HPDE6-E6E7 (cell line): ENCODE results near the gene BCAP31.
"Not testable (repeated sequence)": the region's sequence is repeated elsewhere in the genome, so short reads cannot be mapped to it uniquely, and the experiment has no call there.

ENCODE experiments used
- DNase-seq: peaks from one replicate; pipeline ENCODE4 v3.0.0; 2011; ENCODE audit warnings: missing footprints; ENCODE audit errors: extremely low spot score

The BCAP31 gene

DNA sequence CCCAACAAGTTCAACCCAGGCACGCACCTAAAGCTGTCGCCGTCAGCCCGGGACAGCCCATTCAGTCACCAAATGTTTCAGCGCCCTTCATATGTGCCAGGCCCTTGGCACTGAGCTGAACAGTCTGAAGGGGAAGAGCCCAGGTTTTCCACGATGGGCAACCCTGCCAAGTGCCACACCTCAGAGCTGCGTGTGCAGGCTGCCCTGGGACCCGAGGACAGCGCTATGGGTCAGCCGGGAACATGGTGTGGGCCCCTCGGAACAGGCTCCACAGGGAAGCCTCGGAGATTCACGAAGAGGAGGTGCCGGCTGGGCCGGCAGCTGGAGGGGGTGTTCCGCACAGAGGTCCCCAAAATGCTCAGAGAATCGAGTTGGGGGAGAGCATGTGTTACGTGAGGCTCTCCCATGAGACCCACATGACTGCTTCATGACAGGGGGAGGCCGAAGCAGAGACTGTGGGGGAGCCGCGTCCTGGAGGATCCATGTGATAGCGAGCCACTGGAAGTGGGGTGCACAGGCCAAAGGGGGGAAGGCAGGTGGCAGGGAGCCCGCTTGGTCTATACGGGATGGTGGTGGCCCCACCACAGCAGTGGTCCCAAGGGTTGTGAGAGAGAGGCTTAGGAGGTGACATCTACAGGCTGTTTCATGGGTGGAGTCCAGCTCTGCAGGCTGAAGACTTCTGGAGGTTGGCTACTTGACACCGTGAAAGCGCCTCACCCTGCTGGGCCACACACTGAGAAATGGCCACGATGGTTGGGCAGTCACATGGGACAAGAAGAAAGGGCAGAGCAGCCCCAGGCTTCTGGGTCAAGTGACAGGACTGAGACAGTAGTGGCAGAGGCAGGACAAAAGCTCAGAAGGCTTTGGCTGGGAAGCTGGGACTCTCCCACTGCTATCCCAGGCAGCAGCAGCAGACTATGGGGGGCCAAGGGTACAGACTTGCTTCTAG is 14.2 kb downstream of the BCAP31 start:
- DNase-seq: no peak

DNA sequence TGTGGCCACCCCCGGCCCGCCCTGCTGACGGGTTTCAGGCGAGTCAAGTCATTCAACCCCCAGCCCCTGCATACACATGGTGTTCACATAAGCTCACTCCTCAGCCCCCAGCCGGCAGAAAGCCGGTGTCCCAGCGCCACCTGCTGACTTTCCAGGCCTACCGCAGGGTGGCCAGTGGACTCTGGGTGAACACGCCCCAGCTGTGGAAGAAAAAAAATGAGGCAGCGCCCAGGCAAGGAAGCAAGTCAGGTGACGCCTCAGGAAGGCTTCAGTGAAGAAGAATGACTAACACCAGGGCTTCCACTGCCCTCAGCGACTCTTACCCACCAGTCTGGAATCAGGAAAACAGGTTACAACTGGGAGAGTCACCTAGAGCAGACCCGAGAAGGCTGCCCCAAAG is 15.8 kb downstream of the BCAP31 start:
- DNase-seq: peak; percentile 92

DNA sequence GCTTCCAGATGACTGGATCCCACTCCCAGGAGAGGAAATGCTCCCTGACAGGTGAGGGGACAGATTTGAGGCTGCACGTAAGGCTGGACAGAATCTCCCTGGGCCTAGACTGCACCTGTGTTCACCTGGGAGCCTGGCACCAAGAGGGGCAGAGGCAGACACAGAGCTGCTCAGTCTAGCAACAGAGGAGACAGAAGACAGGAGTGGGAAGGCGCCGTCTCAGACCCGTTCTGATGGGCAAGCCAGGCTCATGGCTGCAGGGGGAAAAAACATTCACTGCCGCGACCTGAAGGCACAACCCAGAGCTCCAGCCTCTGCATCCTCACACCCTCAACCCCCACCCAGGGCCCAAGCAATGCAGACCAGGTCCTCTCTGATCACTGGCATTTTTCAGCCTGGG is 16.8 kb downstream of the BCAP31 start:
- no peak for DNase-seq

DNA sequence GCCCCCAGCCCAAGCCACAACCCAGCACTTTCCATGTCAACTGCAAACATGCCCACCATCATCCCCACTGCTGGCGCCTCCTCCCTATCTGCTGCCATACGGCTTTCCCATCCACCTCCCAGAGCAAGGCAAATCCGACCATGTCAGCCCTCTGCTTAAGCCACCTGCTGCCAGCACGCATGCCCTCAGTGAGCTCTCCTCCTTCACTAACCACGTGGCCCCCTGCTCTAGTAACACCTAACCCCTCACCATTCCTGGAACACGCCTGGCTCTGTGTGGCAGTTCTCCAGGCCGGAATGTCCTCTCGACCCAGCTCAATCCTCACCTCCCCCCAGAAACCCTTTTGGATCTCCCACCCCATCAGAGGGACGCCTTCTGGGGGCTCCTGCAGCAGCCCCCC is 17.4 kb downstream of the BCAP31 start:
- DNase-seq: no peak

DNA sequence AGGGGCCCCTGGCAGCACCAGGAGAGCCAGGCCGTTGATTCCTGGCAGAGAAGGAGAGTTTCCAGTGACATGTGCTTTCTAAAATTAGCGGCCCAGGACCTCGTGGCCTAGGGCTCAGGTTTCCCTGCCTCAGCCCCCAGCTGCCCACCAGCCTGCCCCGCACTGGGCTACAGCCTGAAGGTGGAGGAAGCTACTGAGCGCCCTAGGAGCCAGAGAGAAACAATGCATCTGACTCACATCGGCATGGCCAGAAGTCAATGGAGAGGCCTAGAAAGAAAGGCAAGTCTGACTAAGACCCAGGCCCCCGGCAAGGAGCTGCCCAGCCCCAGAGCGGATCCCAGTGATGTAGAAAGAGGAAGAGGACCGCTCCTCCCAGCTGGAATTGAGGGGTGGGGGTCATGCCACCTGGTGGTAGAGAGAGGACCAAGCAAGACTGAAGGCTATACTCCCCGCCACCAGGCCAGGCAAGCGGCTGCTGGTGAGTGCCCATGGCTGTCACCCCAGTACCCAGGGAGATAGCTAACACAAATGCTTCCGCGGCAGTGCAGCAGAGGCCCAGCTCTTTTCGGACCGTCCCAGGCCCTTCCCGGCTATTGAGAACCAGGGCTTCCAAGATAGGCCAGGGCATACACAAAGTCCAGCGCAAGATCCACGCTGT is 18.7 kb downstream of the BCAP31 start:
- peak; percentile 45 for DNase-seq

DNA sequence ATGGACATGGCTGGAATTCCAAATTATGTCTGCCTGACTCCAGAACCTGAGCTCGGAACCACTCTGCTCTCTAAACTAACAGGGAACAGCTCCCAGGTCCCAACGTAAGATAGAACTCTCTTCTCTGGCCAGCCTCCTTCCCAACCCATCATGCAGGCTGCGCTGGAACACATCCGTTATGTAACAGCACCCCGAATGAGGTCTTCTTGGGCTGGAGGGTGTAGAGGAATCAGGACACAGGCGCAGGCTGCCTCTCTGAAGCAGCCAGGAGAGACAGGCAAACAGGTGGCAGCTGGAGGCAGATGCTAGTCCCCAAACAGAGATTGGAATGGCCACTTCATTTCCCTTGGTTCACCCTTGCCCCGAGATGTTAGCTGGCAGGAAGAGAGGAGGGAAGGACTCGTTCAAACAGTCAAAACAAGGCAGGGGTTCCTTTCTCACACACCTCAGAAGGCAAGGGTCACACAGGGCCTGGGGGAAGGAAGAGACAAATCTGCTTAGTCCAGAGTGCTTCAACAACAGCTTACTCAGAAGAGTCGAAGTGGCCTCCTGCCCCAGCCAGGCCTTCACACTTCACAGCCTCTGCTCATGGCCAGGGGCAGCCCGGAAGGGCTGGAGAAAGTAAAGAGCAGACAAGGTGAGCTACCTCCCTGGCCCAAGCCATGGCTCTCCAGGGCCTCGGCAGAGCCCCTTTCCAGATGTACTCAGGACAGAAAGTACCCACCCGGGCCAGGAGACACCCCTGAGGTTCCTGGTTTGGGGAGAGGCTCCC is 19.4 kb downstream of the BCAP31 start:
- not testable (repeated sequence) for DNase-seq

DNA sequence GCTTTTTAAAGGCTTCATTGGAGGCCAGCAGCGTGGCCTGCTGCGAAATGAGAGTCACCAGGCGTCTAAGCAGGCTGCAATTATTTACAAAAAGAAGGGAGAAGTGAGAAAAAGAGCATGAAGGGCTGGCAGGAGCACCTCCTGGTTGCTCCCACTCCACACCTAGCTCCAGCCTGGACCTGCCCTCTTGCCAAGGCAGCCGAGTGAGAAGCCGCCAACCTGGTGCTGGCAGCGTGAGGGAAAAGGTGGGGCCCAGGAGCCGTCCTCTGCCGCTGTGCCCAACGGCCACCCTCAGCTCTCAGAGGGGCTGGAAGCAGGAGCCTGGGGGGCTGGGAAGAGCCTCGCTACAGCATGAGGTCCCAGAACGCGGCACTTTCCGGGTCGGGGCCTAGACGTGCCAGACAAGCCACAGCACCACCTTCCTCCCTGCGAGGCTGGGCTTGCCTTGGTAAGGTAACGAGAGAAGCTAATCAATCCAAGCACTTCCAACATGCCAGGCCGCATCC is 20.1 kb downstream of the BCAP31 start:
- DNase-seq: no peak

DNA sequence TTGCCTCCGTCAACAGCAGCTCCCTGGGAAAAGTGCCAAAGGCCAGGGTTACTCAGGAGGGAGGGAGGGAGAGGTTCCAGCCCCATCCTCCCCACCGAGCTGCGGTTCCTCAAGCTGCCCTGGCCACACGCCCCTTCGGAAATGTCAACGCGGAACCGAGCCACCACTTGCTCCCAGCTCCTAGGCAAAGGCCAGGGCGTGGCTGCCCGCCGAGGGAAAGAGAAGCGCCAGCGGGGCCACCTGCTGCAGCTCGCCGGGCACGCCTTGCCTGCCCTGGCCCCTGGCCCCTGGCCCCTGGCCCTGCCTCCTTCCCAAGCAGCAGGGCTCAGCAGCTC is 21.2 kb downstream of the BCAP31 start:
- no peak for DNase-seq

DNA sequence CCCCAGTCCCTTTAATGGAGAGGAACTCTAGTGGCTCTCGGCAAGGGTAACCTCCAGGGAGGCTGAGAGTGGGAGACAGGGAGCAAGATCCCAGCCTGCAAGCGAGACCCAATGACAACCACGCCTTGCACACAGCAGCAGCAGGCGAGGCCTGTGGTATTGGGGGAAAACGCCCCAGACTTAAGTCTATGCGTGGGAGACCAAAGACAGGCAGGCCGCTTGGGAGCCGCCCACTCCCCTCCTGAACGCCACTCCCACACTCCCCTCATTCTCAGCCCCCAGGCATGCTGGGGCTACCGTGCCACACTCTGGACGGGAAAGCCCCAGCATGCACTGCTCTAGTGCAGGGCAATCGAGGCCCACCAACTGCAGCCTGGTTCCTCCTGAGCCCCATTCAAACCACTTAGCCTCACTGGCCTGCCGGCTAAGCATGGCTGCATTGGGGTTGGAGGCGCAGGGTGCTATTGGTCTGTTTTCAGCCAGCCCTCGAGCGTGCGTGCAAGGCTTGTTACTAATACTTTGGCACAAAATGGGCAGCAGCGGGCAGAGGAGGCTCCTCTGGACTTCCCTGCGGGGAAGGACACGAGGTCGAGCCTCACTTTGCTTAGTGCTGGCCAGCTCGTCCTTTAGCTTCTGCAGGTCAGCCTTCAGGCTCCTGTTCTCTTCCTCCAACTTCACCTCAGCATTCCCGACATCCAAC is 21.7 kb downstream of the BCAP31 start:
- no peak for DNase-seq

DNA sequence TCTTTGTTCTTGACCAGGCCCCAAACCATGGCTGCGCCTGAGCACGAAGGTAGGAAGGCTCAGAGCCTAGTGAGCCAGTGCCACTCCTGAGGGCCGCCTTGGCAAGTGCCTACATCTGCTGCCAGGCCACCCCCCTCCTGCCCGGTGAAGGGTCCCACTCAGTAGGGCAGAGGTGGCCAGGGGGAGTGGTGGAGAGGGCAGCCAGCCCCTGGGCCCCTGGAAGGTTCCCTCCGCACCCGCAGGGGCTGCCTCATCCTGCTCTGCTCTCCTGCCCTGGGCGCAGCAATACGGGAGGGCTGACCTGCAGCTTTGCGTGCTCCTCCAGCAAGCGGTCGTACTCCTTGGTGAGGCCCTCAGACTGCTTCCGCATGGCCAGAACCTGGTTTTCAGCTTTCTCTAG is 22.5 kb downstream of the BCAP31 start:
- no peak for DNase-seq

DNA sequence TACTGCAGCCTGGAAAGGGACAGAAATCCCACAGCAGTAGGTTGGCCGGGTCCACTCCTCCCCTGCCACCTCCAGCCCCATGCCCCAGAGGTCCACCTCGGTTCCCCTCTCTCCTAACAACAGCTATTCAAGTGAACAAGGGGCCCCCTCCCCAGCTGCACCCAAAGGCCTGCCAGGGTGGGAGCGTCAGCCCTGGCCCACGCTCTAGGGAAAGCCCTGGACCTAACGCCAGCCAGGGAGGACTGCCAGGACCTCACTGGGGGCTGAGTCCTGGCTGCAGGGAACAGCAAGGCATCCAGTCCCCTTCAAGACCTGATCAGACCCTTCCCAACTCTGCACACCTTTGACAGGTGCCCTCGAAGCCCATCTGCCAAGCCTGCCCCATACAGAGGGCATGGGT is 23.2 kb downstream of the BCAP31 start:
- no peak for DNase-seq

DNA sequence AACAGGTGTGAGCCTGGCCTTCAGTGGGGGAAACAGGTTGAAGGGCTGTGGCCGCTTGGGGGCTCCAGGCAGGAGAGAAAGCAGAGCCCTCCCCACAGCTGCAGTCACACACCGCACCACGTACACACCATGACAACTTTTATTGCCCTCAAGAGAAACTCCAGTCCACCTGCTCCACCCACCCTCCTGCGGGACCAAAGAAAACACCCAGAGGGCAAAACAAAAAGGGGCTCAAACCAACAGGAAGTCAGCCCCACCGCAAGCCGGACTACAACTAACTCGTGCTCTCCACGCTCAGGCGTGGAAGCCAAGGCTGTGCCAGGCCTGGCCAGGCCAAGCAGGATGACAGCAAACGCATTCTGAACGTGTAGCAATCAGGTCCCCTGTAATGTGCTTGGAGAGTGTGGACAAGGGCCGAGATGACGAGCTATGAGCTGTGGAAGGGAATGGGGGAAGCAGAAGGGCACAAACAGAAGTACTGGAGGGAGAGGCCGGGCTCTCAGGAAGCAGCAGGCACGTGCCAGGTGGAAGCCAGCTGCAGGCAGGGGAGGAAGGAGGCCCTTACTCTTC is 23.7 kb downstream of the BCAP31 start:
- no peak for DNase-seq

DNA sequence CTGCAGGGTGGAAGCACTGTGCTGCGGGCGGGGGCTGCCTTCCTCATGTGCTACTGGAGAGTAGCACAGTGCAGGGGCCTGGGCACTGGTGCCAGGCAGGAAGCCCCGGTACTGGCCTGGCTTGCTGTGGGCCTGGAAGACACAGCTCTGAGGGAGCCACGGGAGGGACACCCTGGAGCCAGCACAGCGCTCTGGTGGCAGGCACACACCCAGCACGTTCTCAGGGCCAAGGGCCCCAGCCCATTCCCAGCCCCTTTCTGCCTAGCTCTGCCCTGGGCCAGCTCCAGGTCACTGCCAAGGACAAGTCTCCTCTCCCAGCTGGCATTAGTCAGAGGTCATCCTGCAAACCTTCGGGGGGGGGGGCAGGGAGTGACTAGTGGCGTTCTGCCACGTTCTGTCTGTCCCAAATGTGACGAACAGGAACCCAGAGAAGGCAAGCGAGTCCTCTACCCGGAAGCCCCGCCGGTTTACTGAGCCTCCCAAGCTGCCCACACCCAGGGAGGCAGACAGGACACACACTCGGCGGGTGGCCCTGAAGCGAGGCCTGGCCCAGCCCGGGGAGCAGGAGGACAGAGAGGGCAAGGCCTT is 24.3 kb downstream of the BCAP31 start:
- DNase-seq: not testable (repeated sequence)

DNA sequence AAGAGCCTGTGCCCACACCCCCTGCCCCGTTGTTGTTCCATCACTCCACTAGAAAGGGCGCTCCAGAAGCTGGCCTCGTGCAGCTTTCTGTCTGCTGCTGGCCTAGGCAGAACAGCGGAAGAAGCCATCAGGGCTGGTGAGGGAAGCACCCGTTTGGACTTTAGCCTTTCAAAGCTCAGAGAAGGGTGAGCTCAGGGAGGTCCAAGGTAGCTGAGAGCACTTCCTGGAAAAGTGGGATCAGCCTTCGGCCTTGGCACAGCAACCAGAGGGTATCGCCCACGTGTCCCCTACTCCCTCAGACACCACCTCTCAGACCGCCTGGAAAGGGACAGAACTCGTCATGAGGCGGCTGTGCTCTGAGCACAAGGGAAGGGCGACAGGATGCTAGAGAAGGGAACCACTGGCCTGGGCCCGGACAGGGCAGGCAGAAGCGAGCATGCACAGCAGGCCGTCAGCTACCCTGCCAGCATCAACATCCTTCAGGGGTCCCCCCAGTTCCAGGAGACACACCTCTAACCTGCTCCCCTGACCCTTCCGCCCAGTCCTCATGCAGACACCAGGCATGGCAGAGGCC is 24.9 kb downstream of the BCAP31 start:
- not testable (repeated sequence) for DNase-seq

DNA sequence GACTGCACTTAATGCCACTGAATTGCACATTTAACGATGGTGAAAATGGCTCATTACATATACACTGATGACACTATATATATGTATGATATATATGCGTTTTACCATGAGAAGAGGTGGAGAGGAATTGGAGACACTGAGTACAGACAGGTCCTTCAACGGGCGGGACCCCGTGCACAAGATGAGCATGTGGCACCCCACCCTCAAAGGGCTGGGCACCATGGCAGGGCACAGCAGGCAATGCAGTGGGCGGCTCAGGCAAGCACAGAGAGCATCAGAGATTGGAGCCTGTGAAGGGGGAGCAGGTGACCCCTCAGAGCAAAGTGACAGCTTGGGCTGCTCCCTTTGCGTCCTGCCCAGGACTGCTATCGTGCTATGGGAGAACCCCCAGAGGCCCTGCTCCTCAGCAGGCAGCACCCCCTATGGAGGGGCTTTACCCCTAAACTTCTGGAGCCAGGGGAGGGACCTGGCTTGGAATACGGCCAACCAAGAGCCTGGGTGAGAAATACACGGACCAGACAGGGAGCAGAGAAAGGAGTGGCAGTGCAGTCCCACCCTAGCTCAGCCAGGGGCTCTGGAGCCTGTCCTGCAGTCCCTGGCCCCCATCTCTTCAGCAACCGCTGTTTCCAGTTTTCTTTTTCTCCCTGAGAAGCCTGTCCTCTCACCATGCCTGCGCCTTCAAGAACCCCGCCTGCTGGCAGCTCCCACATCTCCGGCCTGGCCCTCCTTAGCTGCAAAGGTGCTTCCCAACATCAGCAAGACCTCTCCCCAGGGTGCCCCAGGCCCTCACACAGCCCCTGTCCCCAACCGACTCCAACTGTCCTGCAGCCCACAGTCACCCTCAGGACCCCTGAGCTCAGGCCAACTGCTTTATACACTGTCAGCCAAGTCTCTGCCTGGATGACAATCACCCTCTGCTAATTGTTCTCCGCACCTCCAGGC is 26.0 kb downstream of the BCAP31 start:
- DNase-seq: no peak

DNA sequence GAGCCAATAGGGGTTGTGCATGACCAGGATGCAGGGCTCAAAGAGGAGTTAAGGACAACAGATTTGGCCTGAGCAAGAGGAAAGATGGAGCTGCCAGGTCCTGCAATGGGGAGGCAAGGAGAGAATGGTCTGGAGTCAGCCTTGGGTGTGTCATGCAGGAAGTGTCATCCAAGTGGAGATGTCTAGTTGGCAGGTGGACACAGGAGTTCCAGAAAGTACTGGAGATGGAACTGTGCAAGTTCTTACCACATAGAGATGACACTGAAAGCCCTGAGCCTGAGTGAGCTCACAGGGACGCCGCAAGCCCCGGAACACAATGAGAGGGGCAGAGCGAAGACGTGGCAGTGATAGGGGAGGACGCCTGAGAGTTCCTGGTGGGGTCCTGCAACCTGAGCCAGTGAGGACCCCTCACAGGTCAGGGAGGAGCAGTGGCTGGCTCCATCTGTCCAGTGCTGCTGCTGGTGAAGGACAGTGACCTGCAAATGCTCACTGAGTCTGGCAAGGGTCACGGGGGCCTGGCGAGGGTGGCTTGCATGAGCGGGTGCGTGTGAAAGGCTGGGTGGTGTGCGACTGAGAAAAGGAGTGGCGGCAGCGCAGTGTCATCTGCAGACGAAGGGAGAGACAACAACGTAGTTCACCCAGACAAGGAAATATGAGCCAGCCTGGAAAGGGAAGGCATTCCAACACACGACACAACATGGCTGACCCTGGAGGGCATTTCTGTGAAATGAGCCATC is 27.0 kb downstream of the BCAP31 start:
- not testable (repeated sequence) for DNase-seq

DNA sequence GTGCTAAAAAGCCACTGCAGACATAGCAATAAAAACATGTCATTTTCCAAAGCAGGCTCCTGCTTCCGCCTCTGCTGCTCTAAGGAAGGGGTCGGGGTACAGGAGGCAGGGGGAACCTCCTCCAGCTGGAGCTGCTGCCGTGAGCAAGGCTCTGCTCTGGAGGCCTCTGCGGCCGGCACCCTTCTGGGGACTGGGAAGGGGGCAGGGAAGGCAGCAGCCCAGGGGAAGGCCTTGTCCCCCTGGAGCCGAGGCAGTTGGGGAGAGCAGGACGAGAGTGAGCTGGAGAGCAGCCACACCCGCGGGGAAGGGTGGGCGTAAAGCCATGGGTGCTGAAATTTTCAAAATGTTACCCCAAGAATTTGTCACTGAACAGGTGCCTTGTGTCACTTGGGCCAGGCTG is 27.6 kb downstream of the BCAP31 start:
- DNase-seq: not testable (repeated sequence)

DNA sequence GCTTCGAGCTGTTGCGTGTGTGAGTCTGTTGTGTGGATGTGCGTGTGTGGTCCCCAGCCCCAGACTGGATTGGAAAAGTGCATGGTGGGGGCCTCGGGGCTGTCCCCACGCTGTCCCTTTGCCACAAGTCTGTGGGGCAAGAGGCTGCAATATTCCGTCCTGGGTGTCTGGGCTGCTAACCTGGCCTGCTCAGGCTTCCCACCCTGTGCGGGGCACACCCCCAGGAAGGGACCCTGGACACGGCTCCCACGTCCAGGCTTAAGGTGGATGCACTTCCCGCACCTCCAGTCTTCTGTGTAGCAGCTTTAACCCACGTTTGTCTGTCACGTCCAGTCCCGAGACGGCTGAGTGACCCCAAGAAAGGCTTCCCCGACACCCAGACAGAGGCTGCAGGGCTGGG is 28.1 kb downstream of the BCAP31 start:
- DNase-seq: no peak
